H9 (cell line): Measurements from ENCODE around the gene LASP1. TPM values are rescaled to one million over a fixed set of nuclear protein-coding genes. Genes with fewer than 3 reads are reported as not detected.

ENCODE experiments used
- DNase-seq: peaks from one replicate; pipeline ENCODE4 v3.0.0-alpha.2; 2017
- H2AFZ ChIP-seq: one replicate; pipeline ENCODE4 v1.6.1; 2013; ENCODE audit warnings: mild to moderate bottlenecking, low read length, control low read depth, moderate library complexity
- H2AK5ac ChIP-seq: 2 replicates; pipeline ENCODE4 v1.6.1; 2013; ENCODE audit warnings: low read length, control low read depth, mixed read lengths; ENCODE audit not compliant: insufficient read length
- H2BK120ac ChIP-seq: one replicate; pipeline ENCODE4 v1.6.1; 2013; ENCODE audit warnings: low read depth, mild to moderate bottlenecking, low read length, control low read depth, inconsistent platforms; ENCODE audit not compliant: poor library complexity, severe bottlenecking
- H2BK12ac ChIP-seq: 2 replicates; pipeline ENCODE4 v1.6.1; 2013; ENCODE audit warnings: low read length, control low read depth, mixed read lengths, low read depth; ENCODE audit not compliant: insufficient read length
- H2BK15ac ChIP-seq: 2 replicates; pipeline ENCODE4 v1.6.1; 2013; ENCODE audit warnings: low read depth, low read length, control low read depth
- H2BK20ac ChIP-seq: one replicate; pipeline ENCODE4 v1.6.1; 2013; ENCODE audit warnings: low read depth, mild to moderate bottlenecking, low read length, control low read depth, inconsistent platforms; ENCODE audit not compliant: poor library complexity, severe bottlenecking
- H2BK5ac ChIP-seq: 2 replicates; pipeline ENCODE4 v1.6.1; 2013; ENCODE audit warnings: low read length, control low read depth, mixed read lengths; ENCODE audit not compliant: insufficient read length
- H3K14ac ChIP-seq: 2 replicates; pipeline ENCODE4 v1.6.1; 2013; ENCODE audit warnings: low read length, control low read depth; ENCODE audit not compliant: insufficient read depth
- H3K18ac ChIP-seq: 2 replicates; pipeline ENCODE4 v1.6.1; 2013; ENCODE audit warnings: low read depth, mild to moderate bottlenecking, mixed read lengths, low read length, control low read depth; ENCODE audit not compliant: insufficient read length
- H3K23ac ChIP-seq: 2 replicates; pipeline ENCODE4 v1.6.1; 2013; ENCODE audit warnings: low read length, control low read depth, mixed read lengths, low read depth; ENCODE audit not compliant: insufficient read length
- H3K23me2 ChIP-seq: 2 replicates; pipeline ENCODE4 v1.6.1; 2013; ENCODE audit warnings: low read depth, mild to moderate bottlenecking, mixed read lengths, low read length, control low read depth; ENCODE audit not compliant: insufficient read length, poor library complexity, severe bottlenecking
- H3K27ac ChIP-seq: 2 replicates; pipeline ENCODE4 v1.5.1; 2013; ENCODE audit warnings: low read length, control low read depth, mixed read lengths, low read depth; ENCODE audit not compliant: insufficient read length
- H3K27me3 ChIP-seq: 2 replicates; pipeline ENCODE4 v1.6.1; 2013; ENCODE audit warnings: low read length, control low read depth, inconsistent platforms; ENCODE audit not compliant: insufficient read depth
- H3K4ac ChIP-seq: 2 replicates; pipeline ENCODE4 v1.6.1; 2013; ENCODE audit warnings: low read depth, mild to moderate bottlenecking, control low read depth, inconsistent platforms, low read length, moderate library complexity
- H3K4me1 ChIP-seq: 2 replicates; pipeline ENCODE4 v1.6.1; 2013; ENCODE audit warnings: low read length, control low read depth, inconsistent platforms; ENCODE audit not compliant: insufficient read depth
- H3K4me2 ChIP-seq: 2 replicates; pipeline ENCODE4 v1.6.1; 2013; ENCODE audit warnings: low read length, control low read depth, mixed read lengths; ENCODE audit not compliant: insufficient read length, insufficient read depth
- H3K56ac ChIP-seq: 2 replicates; pipeline ENCODE4 v1.6.1; 2013; ENCODE audit warnings: low read depth, mild to moderate bottlenecking, mixed read lengths, low read length, control low read depth; ENCODE audit not compliant: insufficient read length
- H3K79me1 ChIP-seq: 2 replicates; pipeline ENCODE4 v1.6.1; 2013; ENCODE audit warnings: low read depth, mild to moderate bottlenecking, moderate library complexity, low read length, control low read depth, inconsistent platforms; ENCODE audit not compliant: insufficient read depth, poor library complexity, severe bottlenecking
- H3K79me2 ChIP-seq: 2 replicates; pipeline ENCODE4 v1.6.1; 2013; ENCODE audit warnings: low read length, control low read depth, inconsistent platforms; ENCODE audit not compliant: insufficient read depth
- H3K9ac ChIP-seq: 2 replicates; pipeline ENCODE4 v1.6.1; 2013; ENCODE audit warnings: low read length, control low read depth, mixed read lengths; ENCODE audit not compliant: insufficient read length; ENCODE audit errors: extremely low read depth
- H3K9me3 ChIP-seq: one replicate; pipeline ENCODE4 v1.6.1; 2013; ENCODE audit warnings: low read depth, low read length, inconsistent platforms; ENCODE audit not compliant: control insufficient read depth
- H3T11ph ChIP-seq: one replicate; pipeline ENCODE4 v1.6.1; 2013; ENCODE audit warnings: mild to moderate bottlenecking, low read length, control low read depth, inconsistent platforms
- H4K20me1 ChIP-seq: one replicate; pipeline ENCODE4 v1.6.1; 2013; ENCODE audit not compliant: control insufficient read depth, insufficient read length, insufficient read depth
- H4K5ac ChIP-seq: 2 replicates; pipeline ENCODE4 v1.6.1; 2013; ENCODE audit warnings: low read depth, mild to moderate bottlenecking, mixed read lengths, low read length, control low read depth; ENCODE audit not compliant: insufficient read length
- H4K8ac ChIP-seq: replicated peaks from 2 replicates; pipeline ENCODE4 v1.6.1; 2013; ENCODE audit warnings: low read length, control low read depth, mixed read lengths, low read depth; ENCODE audit not compliant: insufficient read length
- H4K91ac ChIP-seq: 2 replicates; pipeline ENCODE4 v1.6.1; 2013; ENCODE audit warnings: low read depth, mild to moderate bottlenecking, moderate library complexity, mixed read lengths, low read length, control low read depth; ENCODE audit not compliant: insufficient read length
- H3K27ac Mint-ChIP-seq, 3 experiments: 2 replicates in 2 of 3; 3 replicates in 1 of 3; pipeline ENCODE4 v1.8.0; 2020 to 2021; ENCODE audit warnings: mixed read lengths in 3 of 3, mild to moderate bottlenecking in 1 of 3, moderate library complexity in 1 of 3
- H3K27me3 Mint-ChIP-seq: 2 replicates; pipeline ENCODE4 v1.8.0; 2021; ENCODE audit warnings: low read depth, mild to moderate bottlenecking, moderate library complexity, mixed read lengths
- H3K36me3 Mint-ChIP-seq, 3 experiments: 2 replicates in 2 of 3; 3 replicates in 1 of 3; pipeline ENCODE4 v1.8.0; 2020 to 2021; ENCODE audit warnings: low read depth in 3 of 3, mixed read lengths in 3 of 3; ENCODE audit not compliant: insufficient read depth in 1 of 3
- H3K4me1 Mint-ChIP-seq, 2 experiments: 2 replicates each; pipeline ENCODE4 v1.8.0; 2020; ENCODE audit warnings: mixed read lengths in 2 of 2
- H3K4me3 Mint-ChIP-seq, 2 experiments: 2 replicates in 1 of 2; 3 replicates in 1 of 2; pipeline ENCODE4 v1.8.0; 2020 to 2021; ENCODE audit warnings: mild to moderate bottlenecking in 2 of 2, mixed read lengths in 2 of 2, moderate library complexity in 1 of 2
- H3K9me3 Mint-ChIP-seq, 2 experiments: 2 replicates in 1 of 2; 3 replicates in 1 of 2; pipeline ENCODE4 v1.8.0; 2020; ENCODE audit warnings: mild to moderate bottlenecking in 2 of 2, mixed read lengths in 2 of 2, moderate library complexity in 1 of 2
- CTCF ChIP-seq: fragments of 200-600 bp; sonication (generic); conservative IDR thresholded peaks from 3 replicates; pipeline ENCODE4 v1.8.0; 2021; ENCODE audit warnings: antibody characterized with exemption, mild to moderate bottlenecking
- WGBS: extraction: QIAGEN DNeasy Blood & Tissue Kit; methylation state at CpG from one replicate; pipeline ENCODE4 v1.1.7; 2013; ENCODE audit warnings: missing lambda C conversion rate, low lambda C conversion rate, mixed read lengths; ENCODE audit not compliant: insufficient read length; ENCODE audit errors: extremely low coverage; 5-methylcytosine and 5-hydroxymethylcytosine counted together
- total RNA-seq: library from RNA; stranded (reverse); gene quantifications from 2 replicates; pipeline ENCODE4 v1.2.1, GENCODE V29; 2021

LASP1 gene
- total RNA-seq, 1 experiment from 2014 or later, result 121 TPM

- H3K9ac ChIP-seq, result no peak overlapping the region
- no peak overlapping the region for H3K27ac Mint-ChIP-seq
Measured at GRCh38 chr17:38857271-38857670, 12.6 kb upstream of the LASP1 start.

More at GRCh38 chr17:38857271-38857670, 12.6 kb upstream of the LASP1 start:
- H3K4me1 Mint-ChIP-seq, result peaks cover 2 to 6% of the 10 kb centered on the region in 2 experiments
- no peak overlapping the region for H2BK15ac ChIP-seq
- no peak overlapping the region for H3K27ac ChIP-seq
- peaks cover 4% of the 10 kb centered on the region in 2 experiments; a peak in 3 of 5 replicates for H3K9me3 Mint-ChIP-seq
- no peak overlapping the region for H4K8ac ChIP-seq
- H3K79me2 ChIP-seq, result peaks cover 10% of the 10 kb centered on the region
- no peak overlapping the region for H2AFZ ChIP-seq
- no peak overlapping the region for H3K4ac ChIP-seq
- H3K4me2 ChIP-seq, result no peak overlapping the region
- no peak overlapping the region for H2BK120ac ChIP-seq
- H3K9me3 ChIP-seq, result no peaks in the 10 kb centered on the region
- no peaks in the 10 kb centered on the region for H3K27me3 ChIP-seq
- H4K20me1 ChIP-seq, result no peaks in the 10 kb centered on the region
- H2BK12ac ChIP-seq, result no peak overlapping the region
- no peaks in the 10 kb centered on the region; the same call in 1 of the 2 replicates for H3K27me3 Mint-ChIP-seq
- H3K79me1 ChIP-seq, result no peaks in the 10 kb centered on the region
- no peak overlapping the region for H3K18ac ChIP-seq
- H2AK5ac ChIP-seq, result no peak overlapping the region
- peaks cover 13 to 16% (median 13%) of the 10 kb centered on the region in 3 experiments for H3K36me3 Mint-ChIP-seq
- no peaks in the 10 kb centered on the region for H3K4me1 ChIP-seq
- H2BK5ac ChIP-seq, result no peak overlapping the region
- peaks cover 5% of the 10 kb centered on the region for H3K23me2 ChIP-seq
- H3K56ac ChIP-seq, result no peak overlapping the region
- H3K4me3 Mint-ChIP-seq, result no peak overlapping the region
- no peak overlapping the region for H4K5ac ChIP-seq
- no peak for DNase-seq
- whole genome bisulfite sequencing, result no CpG with 5 or more reads among the region's 5 CpGs
- no peak overlapping the region for H4K91ac ChIP-seq
- H3K23ac ChIP-seq, result no peak overlapping the region
- TF ChIP-seq CTCF, result no peak
- H3T11ph ChIP-seq, result no peak overlapping the region
- no peak overlapping the region for H3K14ac ChIP-seq
- H2BK20ac ChIP-seq, result no peak overlapping the region
